GM18511 (cell line): ENCODE results near the gene VPS35.
"Not testable (repeated sequence)": the region's sequence is repeated elsewhere in the genome, so short reads cannot be mapped to it uniquely, and the experiment has no call there.

Experiments
- ATAC-seq: cut with Tn5 transposase; IDR thresholded peaks from one replicate; pipeline ENCODE4 v1.9.1; 2021; ENCODE audit warnings: mild to moderate bottlenecking, moderate library complexity; ENCODE audit not compliant: unreplicated experiment

Gene VPS35

DNA sequence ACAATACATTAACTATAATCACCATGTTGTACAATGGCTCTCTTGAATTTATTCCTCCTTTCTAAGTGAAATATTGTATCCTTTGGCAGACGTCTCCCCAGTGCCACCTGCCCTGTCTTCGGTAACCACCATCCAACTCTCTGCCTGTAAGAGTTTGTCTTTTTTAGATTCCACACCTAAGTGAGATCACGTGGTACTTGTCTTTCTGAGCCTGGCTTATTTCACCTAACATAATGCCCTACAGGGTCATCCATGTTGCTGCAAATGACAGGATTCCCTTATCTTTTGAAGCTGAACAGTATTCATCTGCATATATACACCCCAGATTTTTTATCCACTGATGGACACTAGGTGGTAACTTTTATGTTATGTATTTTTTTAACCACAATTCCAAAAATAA lies 24.7 kb upstream of the VPS35 start:
- no peak for ATAC-seq

GRCh38 chr16:46712911-46713310 lies 23.9 kb upstream of the VPS35 start:
- no peak for ATAC-seq

DNA sequence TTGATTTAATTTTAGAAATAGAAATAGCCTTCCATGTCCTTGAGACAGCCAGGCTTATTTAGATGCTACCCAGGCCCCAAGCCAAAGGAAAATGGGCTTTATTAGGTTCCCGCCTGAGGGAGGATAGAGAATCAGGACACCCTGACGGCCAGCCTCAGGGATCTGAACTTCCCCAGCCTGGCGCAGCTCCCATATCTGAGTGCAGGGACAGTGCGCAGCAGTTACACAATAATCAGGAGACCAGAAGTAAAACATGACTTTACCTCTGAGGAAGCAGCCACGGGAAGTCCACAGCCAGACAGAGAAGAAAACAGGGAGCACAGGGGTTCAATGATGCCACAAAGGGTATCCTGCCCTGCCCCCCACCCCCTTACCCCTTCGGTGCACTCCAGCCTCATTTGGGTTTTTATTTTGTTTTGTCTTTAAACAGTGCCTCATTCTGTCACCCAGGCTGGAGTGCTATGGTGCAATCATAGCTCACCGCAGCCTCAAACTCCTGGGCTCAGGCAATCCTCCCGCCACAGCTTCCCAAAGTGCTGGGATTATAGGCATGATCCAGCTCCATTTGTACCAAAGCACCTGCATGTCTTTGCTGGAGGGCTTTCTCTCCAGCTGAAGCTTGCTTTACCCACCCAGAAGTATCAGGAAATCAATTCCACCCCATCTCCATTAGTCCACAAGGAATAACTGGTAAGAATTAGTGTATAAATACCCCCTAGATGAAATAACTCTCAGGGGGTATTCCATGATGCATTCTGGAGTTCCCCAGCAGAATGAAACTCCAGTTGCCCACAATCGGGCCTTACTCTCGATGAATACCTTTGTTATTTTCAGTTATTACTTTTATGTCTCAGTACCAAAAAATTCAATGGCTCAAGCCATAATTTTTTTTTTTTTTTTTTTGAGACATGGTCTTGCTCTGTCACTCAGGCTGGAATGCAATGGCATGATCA lies 22.4 kb upstream of the VPS35 start:
- ATAC-seq: no peak

DNA sequence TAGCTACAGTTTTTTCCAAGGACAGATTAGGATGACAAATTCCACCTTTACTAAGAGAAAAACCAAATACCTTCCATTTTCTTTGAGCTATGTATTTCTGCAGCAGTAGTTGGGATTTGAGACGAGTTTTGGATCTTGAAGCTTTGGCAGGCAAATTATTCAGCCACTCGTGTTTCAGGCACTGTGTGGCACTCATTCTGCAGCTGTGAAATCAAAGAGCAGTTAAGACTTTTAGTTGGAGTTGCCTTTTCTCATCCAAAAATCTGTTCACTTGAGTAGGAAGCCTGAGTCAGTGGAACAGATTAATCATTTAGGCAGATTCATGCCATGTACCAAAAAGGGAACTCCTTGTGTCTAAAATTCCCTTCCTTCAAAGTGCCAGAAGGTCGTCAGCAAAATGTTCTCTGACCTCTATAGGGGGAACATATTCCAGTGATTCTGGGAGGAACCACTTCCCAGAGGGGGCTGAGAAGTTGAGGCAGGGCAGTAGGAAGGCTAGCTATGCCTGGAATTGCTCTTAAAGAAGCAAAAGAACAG lies 20.6 kb upstream of the VPS35 start:
- ATAC-seq: no peak

- no peak for ATAC-seq
These were observed 17.7 kb upstream of the VPS35 start for GRCh38 chr16:46706642-46707041.

- ATAC-seq: no peak
These were observed 13.1 kb upstream of the VPS35 start for GRCh38 chr16:46702030-46702429.

DNA sequence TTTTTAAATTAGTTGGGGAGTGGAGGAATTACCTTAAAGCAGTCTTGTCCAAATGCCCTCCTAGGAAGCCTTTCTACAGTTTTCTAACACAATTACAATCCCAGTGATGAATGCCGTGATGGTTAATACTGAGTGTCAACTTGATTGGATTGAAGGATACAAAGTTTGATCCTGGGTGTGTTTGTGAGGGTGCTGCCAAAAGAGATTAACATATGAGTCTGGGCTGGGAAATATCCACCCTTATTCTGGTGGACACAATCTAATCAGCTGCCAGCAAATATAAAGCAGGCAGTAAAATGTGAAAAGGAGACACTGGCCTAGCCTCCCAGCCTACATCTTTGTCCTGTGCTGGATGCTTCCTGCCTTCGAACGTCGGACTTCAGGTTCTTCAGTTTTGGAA lies 12.6 kb upstream of the VPS35 start:
- ATAC-seq: no peak

- ATAC-seq: no peak
These were observed 11.1 kb upstream of the VPS35 start for GRCh38 chr16:46700048-46700447.

DNA sequence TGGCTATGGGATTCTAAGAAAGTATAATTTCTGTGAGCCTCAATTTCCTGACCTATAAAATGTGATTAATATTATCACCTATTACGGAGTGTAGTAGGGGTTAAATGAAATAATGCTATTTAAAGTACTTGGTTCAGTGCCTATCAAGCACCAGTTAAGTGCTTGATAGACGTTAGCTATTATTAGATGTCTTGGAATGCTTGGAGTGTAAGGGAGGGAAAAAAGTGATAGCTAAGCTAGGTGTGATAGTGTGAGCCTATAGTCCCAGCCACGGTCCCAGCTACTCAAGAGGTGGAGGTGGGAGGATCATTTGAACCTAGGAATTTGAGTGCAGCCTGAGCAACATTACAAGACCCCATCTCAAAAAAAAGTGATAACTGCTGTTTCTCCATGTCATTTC lies 8.0 kb upstream of the VPS35 start:
- ATAC-seq: no peak

DNA sequence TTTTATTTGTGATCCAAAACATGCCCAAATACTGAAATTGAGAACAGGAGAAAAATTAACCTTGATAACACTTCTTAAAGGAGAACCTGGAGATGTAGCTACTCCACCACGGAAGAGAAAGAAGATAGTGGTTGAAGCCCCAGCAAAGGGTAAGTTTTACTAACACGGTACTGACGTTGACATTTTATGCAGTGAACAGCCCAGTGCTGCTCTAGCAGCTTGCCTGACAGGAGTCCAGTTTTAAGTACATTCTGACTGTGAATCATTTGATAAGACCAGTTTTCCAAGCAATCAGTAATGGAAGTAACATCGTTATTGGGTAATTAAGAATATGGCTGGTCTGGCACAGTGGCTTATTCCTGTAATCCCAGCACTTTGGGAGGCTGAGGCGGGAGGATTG lies 7.0 kb upstream of the VPS35 start:
- no peak for ATAC-seq

- ATAC-seq: no peak
These were observed 4.6 kb upstream of the VPS35 start for GRCh38 chr16:46693598-46693997.

DNA sequence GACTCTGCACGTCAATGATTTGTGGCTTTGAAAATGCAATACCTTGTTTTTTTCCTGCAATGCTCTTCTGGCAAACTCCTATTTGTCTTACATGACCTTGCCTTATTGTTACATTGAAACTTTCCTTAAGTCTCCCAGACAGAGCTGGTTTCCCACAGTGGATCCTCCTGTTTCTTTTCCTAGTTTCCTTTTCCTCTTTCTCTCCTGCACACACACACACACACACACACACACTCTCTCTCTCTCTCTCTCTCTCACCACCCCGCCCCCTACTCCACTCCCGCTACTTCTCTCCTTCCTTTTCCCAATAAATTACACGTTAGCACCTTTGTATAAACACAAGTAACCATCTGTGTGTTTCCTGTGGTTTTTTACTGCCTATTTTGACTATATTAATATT lies 2.7 kb upstream of the VPS35 start:
- no peak for ATAC-seq

GRCh38 chr16:46690281-46691178 lies 1.6 kb upstream of the VPS35 start:
- no peak for ATAC-seq

GRCh38 chr16:46689365-46690280 lies 645 bp upstream of the VPS35 start, which contains the start of gene ORC6:
TSS of gene ORC6 (plus strand) at chr16:46689659. CDS start at chr16:46689706, 47 bp downstream.
- peak; percentile 78 for ATAC-seq

- ATAC-seq: no peak
These were observed 801 bp downstream of the VPS35 start for GRCh38 chr16:46688101-46688653.

- no peak for ATAC-seq
These were observed 1.5 kb downstream of the VPS35 start for GRCh38 chr16:46687486-46687885.

DNA sequence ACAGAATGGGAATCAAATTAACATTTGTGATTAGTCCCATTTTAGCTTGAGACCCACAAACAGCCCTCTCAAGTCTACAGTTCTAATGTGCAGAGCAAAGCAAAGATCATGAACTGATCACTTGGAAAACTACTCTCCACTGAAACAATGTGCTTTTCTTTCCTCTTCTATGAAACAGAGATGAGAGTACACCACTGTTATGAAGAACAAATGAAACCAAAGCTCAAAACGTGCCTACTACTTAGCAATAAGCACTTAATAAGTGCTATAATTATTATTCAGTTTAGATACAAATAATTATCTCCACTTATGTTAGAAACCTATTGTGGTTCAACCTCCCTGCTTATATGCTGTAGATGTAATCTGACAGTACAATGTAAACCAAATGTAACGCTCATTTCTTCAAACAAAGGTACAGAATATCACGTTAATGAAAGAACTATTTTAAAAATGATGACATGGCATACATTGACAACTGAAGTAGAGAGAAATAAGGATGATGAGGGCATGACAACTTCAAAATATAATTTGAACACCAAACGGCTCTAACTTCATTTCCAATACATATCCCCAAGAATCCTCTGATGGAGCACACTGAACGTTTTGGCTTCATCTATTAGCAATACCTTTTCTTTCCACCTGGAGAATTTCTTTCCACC lies 2.0 kb downstream of the VPS35 start:
- no peak for ATAC-seq

- not testable (repeated sequence) for ATAC-seq
These were observed 7.1 kb downstream of the VPS35 start for GRCh38 chr16:46681867-46682266.

DNA sequence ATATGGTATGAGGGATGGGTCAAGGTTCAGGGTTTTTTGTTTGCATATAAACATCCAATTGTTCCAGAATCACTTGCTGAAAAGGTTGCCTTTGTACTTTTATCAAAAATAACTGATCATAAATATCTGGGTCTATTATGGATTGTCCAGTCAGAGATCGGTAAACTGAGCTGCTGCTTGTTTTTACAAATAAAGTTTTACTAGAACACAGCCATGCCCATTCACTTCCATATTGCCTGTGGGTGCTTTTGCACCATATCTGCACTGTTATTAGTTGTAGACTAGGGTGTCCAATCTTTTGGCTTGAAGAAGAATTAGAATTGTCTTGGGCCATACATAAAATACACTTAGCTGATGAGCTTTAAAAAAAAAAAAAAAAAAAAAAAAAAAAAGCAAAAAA lies 11.0 kb downstream of the VPS35 start:
- ATAC-seq: not testable (repeated sequence)
